Stimulated activated CD8-positive, alpha-beta memory T cell treated with anti-CD3 and anti-CD28 coated beads, Interleukin-2, amount 100 ng/mL, for 48 hours (primary cell): Measurements from ENCODE around the gene ADGRA3.
"Not testable (repeated sequence)": the region's sequence is repeated elsewhere in the genome, so short reads cannot be mapped to it uniquely, and the experiment has no call there.

Source experiments
- DNase-seq, 2 donors: peaks; one replicate each; pipeline ENCODE4 v3.0.0-alpha.2; 2020; ENCODE audit warnings: low read depth in 2 of 2

The ADGRA3 gene

GRCh38 chr4:22478426-22478825 lies 37.4 kb downstream of the ADGRA3 start:
- DNase-seq, result no peak

- no peak for DNase-seq
Measured at GRCh38 chr4:22477813-22478182, 38.1 kb downstream of the ADGRA3 start.

DNA sequence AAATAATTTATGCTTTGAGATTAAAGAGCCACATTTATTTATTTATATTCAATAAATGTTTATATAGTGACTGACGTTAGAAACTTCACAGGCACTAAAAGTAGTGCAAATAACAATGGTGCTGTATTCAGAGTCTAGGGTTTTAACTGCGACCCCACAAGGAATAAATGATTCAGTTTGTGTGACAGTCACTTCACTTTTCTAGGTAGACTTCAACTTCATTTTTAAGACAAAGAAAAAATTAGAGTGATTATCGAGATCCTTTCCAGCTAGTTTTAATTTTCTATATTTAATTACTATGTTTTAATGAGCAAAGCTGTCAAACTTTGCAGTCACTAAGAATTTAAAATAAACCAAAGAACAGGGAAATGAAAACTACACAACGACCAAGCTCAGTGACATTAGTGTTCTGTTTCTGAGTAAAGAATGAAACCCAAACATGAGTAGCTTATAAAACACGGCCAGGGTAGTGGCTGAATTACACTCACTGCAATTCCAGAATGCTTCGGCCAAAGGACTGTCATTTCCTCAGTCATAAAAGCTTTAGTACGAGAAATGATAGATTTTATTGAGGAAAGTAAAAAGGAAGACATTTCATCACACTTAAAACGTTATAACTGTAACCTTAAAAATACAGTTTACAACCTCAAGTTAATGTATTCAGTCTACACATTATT lies 38.6 kb downstream of the ADGRA3 start:
- DNase-seq, result no peak

GRCh38 chr4:22476011-22476410 lies 39.9 kb downstream of the ADGRA3 start:
- DNase-seq, result no peak

- not testable (repeated sequence) for DNase-seq
Measured at GRCh38 chr4:22475311-22475646, 40.6 kb downstream of the ADGRA3 start.

GRCh38 chr4:22474636-22475310 lies 41.1 kb downstream of the ADGRA3 start:
- DNase-seq, result no peak

GRCh38 chr4:22473268-22473667 lies 42.6 kb downstream of the ADGRA3 start:
- DNase-seq, result no peak

DNA sequence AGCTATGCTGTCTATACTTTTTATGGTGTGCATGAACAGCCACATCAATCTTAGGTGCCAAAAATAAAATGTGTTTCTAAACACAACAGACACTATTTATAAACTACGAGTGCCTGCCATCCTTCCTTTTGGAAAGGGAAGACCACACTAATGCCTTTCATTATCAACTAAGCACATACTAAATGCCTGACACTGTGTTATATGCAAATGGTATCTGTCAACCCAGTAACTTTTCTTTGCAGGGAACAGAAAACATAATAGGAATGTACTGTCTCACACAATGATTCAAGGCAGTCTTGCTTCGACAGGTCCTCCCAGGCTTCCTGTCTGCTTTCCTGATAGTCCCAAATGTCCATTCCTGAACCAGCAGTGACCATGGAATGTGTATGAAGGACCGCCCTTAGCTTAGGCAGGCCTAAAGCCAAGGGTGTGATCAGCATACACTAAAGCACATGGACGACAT lies 43.8 kb downstream of the ADGRA3 start:
- no peak for DNase-seq

- DNase-seq, result no peak
Measured at GRCh38 chr4:22471419-22471818, 44.4 kb downstream of the ADGRA3 start.

DNA sequence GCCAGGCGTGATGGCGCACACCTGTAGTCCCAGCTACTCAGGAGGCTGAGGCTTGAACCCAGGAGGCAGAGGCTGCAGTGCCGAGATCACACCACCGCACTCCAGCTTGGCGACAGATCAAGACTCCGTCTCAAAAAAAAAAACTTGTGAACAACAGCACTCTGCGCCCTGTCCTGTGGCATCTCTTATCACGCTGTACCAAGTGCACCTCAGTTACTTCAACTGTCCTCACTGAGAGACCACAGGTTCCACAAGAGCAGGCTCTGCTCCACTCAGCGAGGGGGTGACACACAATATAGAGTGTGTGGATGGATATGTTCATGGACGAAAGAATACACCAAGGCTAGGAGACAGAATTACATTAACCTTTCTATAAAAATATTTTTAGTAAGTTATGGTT lies 49.3 kb downstream of the ADGRA3 start:
- DNase-seq, result no peak

DNA sequence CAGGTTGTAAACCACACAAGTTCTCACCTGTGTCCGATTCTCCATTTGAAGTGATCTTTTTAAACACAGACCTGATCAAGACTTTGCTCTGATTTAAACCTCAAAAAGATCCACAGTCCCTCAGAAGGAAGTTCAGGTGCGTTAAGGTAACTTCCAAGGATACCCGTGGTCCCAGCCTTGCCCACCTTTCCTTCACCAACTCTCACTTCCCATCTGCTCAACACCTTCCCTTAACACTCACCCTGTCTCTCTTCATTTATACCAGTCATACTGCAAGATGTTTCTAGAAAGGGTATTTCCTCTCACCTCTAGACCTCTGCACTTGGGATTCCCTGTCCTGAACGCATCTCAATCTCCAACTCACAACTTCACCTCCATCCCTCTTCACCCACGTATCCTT lies 49.9 kb downstream of the ADGRA3 start:
- DNase-seq, result no peak

- no peak for DNase-seq
Measured at GRCh38 chr4:22465349-22465748, 50.5 kb downstream of the ADGRA3 start.

- DNase-seq, result peak in 1 of 2 donors; percentile 14
Measured at GRCh38 chr4:22463179-22463578, 52.7 kb downstream of the ADGRA3 start.

- DNase-seq, result no peak
Measured at GRCh38 chr4:22462688-22463087, 53.2 kb downstream of the ADGRA3 start.

DNA sequence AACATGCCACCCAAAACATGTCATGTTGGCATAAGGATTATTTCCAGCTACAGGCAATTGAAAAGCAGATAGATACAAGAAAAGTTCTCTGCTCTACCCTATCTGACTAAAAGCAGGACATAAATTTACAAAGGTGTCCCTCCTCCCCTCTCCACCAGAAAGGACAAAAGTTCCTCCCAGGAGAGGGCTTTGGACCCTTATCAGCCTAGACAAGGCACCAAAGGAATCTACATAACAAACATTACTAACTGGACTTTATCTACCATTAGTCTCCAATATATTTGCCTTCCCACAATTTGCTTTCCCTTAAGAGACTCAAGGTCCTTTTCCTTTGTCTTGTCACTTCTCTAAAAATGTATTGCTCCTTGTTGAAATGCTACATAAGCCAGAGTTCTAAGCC lies 55.6 kb downstream of the ADGRA3 start:
- DNase-seq, result no peak

DNA sequence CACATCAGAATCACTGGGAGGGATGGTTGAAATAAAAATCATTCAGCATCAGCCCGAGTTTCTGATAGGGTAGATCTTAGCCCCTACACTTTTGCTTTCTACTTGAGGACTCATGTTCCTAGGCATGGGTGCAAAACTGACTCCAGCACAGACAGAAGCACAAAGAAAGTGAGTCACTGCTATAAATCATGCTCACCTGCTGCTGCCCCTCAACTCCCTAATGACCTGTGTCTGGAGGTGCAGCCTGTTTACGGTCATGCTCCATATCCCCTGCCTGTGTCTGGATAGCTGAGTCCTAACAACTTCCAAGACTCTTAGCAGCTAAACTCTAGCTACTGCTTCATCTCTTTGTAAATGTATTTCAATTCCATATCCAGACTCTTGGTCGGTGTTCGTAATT lies 57.8 kb downstream of the ADGRA3 start:
- DNase-seq, result no peak

- DNase-seq, result no peak
Measured at GRCh38 chr4:22457348-22457747, 58.5 kb downstream of the ADGRA3 start.

- DNase-seq, result no peak
Measured at GRCh38 chr4:22456291-22456690, 59.6 kb downstream of the ADGRA3 start.

GRCh38 chr4:22454955-22455354 lies 60.9 kb downstream of the ADGRA3 start:
- DNase-seq, result no peak

- no peak for DNase-seq
Measured at GRCh38 chr4:22454216-22454838, 61.5 kb downstream of the ADGRA3 start.

DNA sequence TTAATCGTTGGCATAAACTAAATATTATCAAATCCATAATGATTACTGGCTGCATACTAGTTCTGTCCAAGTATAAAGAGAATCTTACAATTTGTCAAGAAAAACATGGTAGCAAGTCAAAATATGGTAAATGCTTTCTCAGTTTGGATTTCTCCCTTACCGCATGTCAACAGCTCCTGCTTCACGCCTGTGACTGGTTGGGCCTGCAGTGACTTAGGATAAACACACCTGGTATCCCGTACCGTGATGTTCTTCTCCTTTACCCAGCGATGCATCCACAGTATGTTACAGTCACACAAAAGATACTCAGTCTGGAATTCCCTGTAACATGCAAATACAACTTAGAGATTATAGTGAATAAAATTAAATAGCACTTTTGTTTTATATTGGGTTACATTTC lies 71.1 kb downstream of the ADGRA3 start:
- no peak for DNase-seq

GRCh38 chr4:22442956-22443355 lies 72.9 kb downstream of the ADGRA3 start:
- no peak for DNase-seq

DNA sequence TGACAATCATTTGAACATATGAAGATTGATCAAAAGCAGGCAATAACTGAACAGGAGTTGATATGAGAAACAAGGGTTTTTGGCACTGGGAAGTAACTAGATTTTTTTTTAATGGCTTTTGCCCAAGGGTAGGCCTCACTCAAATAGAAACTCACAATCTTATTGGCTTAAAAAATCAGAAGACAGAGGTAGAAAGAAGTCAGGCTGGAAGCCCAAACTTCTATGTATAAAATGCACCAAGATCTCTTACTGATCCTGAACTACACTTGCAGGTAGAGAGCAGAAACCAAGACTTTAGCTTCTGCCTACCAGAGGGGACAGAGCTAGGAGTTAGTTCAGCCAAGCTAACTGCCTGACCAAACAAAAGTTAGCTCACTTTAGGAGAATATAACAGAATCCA lies 74.9 kb downstream of the ADGRA3 start:
- no peak for DNase-seq
